ENCODE results near the gene TET2.
A peak's percentile ranks its signal among the peaks of the same experiment; 100 is the strongest.

TET2 gene

DNA sequence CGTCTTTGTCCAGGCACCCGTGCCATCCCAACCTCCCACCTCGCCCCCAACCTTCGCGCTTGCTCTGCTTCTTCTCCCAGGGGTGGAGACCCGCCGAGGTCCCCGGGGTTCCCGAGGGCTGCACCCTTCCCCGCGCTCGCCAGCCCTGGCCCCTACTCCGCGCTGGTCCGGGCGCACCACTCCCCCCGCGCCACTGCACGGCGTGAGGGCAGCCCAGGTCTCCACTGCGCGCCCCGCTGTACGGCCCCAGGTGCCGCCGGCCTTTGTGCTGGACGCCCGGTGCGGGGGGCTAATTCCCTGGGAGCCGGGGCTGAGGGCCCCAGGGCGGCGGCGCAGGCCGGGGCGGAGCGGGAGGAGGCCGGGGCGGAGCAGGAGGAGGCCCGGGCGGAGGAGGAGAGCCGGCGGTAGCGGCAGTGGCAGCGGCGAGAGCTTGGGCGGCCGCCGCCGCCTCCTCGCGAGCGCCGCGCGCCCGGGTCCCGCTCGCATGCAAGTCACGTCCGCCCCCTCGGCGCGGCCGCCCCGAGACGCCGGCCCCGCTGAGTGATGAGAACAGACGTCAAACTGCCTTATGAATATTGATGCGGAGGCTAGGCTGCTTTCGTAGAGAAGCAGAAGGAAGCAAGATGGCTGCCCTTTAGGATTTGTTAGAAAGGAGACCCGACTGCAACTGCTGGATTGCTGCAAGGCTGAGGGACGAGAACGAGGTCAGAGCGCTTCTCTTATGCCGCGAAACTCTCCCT, at the start of gene TET2:
TSS of gene TET2 (plus strand) at position 601 of the 740 bp plus-strand sequence. CDS start 87,067 bp downstream, outside the sequence.
- Histone ChIP-seq H3K4me1 (peaks cover 24% of the 10 kb centered on the region), H3K27me3 (ENCODE audit: low read depth) (no peaks in the 10 kb centered on the region), H3K36me3 (replicated peaks) (no peaks in the 10 kb centered on the region), H3K4me3 (peak within 1 kb of the TSS; percentile 59), H3K9me3 (no peaks in the 10 kb centered on the region)
- DNase-seq (ENCODE audit: low spot score in 2 of 2), result peak; percentile 57 to 74
- in situ Hi-C loops (cut with MboI; ENCODE audit: low sequenced_read_pairs), result no loop called here

DNA sequence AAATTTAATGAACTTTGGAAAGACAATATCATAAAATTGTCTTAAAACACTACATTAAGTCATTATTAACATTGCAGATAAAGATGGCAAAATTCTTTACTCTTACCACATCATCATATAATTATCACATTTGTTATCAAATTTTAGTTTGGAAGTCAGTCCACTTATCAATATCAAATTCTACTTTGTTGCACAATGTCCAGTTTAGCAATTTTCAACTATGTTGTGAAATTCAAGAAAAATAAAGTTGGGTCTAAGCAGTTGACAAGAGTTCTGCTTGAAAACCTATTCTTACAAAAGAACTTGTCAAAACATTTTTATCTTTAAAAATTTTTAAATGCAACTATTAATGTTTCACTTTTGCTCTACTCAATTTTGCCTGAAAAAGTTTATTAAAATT, 44.7 kb upstream of the TET2 start:
- Histone ChIP-seq H3K4me1 (no peaks in the 10 kb centered on the region; the same call in 1 of the 2 replicates), H3K9me3 (no peaks in the 10 kb centered on the region), H3K4me3 (no peak overlapping the region), H3K36me3 (replicated peaks) (no peaks in the 10 kb centered on the region), H3K27me3 (ENCODE audit: low read depth) (no peaks in the 10 kb centered on the region)
- no peak for DNase-seq (ENCODE audit: low spot score in 2 of 2)
- in situ Hi-C loops (cut with MboI; ENCODE audit: low sequenced_read_pairs), result no loop called here

DNA sequence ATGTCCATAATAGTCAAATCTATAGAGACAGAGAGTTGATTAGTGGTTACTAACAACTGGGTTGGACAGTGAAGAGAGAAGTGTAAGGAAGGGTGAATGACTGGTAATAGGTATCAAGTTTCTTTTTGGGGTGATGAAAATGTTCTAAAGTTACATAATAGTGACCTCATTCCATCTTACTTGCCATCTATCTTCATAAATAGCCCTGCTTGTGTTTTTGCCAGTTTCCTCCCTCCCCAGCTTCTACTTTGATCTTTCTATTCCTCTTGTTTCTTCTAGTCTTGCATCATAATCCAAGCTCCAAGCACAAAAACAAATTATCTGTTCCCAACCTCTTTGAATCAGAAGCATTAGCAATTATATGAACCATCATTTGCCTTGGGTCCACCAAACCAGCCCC, 40.2 kb upstream of the TET2 start:
- no peak for DNase-seq (ENCODE audit: low spot score in 2 of 2)
- Histone ChIP-seq H3K4me3 (no peak overlapping the region), H3K36me3 (replicated peaks) (no peaks in the 10 kb centered on the region), H3K9me3 (no peaks in the 10 kb centered on the region), H3K4me1 (no peaks in the 10 kb centered on the region; the same call in 1 of the 2 replicates), H3K27me3 (ENCODE audit: low read depth) (no peaks in the 10 kb centered on the region)
- in situ Hi-C loops (cut with MboI; ENCODE audit: low sequenced_read_pairs), result no loop called here

DNA sequence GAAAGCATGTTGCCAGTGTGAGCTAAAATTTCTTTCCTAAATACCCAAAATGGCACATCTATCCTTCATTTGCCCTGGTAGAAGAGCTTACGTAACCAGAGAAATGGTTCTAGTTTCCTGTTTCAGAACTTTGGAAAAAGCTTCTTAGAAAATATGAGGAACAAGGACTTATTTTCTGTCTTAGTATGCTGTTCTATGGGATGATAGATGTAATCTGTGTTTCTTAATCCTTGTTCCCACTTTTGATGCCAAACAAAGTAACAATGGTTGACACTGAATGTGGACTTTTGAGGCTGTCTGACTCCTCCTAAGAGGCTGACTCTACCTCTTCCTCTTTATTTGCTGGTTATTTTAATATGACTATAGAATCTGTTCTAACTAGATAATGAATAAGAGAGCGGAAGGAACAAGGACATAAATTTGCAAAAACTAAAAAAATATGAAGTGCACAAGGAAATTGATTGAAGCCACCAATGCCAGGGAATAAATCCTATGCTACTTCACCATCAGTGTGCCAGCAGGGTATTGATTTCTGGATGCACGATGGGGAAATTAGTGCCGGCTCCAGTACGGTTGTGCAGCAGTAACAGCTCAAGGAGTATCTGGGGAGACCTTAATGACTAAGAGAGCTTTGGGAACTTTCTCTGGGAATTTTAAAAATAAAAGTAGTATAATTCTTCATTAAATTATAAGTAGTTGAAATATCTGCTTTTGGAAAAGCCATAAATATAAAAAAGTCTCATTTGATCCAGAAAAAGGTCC, 39.4 kb upstream of the TET2 start:
- in situ Hi-C loops (cut with MboI; ENCODE audit: low sequenced_read_pairs), result no loop called here
- H3K4me1 ChIP-seq, result peaks cover 6% of the 10 kb centered on the region
- DNase-seq (ENCODE audit: low spot score in 2 of 2), result no peak
- H3K9me3 ChIP-seq, result no peaks in the 10 kb centered on the region
- no peak overlapping the region for H3K4me3 ChIP-seq
- H3K36me3 ChIP-seq (replicated peaks), result no peaks in the 10 kb centered on the region
- no peaks in the 10 kb centered on the region for H3K27me3 ChIP-seq (ENCODE audit: low read depth)

DNA sequence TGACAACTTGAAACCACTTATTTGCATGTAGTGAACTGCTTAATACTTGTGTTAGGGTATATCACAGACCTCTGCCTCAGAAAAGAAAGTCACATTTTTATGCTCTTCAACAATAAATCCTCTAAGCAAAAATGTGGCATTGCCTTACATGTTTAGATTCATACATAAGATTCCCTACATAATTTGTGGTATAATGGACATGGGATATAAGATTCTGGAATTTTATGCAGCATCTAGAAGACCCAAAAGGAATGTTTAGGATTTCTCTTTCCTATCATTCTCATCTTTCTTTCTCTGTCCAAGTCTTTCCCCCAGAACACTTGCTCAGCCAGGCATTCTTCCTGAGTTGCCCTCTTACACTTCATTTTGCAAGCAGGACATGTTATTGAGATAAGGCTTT, 37.7 kb upstream of the TET2 start:
- no peak for DNase-seq (ENCODE audit: low spot score in 2 of 2)
- Histone ChIP-seq H3K4me3 (no peak overlapping the region), H3K4me1 (peaks cover 12% of the 10 kb centered on the region), H3K36me3 (replicated peaks) (no peaks in the 10 kb centered on the region), H3K27me3 (ENCODE audit: low read depth) (no peaks in the 10 kb centered on the region), H3K9me3 (no peaks in the 10 kb centered on the region)
- in situ Hi-C loops (cut with MboI; ENCODE audit: low sequenced_read_pairs), result no loop called here

DNA sequence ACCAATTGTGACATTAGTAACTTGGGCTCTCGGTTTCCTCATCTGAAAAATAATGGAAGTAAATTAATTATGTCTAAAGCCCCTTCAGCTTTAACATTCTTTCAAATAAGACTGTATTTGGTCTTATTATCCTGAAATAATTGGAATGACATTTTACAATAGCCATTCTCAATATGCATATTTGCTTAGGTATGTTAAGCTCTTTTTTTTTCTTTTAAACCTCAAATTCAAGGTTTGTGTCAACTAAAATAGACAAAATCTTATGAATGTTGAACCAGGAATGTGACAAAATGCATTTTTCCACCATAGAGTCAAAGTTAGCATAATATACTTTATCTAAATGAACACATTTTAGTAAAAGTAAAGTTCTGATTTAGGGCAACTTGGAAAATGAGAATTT, 34.4 kb upstream of the TET2 start:
- Histone ChIP-seq H3K9me3 (no peaks in the 10 kb centered on the region), H3K4me3 (no peak overlapping the region), H3K4me1 (peaks cover 12% of the 10 kb centered on the region), H3K27me3 (ENCODE audit: low read depth) (no peaks in the 10 kb centered on the region), H3K36me3 (replicated peaks) (no peaks in the 10 kb centered on the region)
- in situ Hi-C loops (cut with MboI; ENCODE audit: low sequenced_read_pairs), result no loop called here
- DNase-seq (ENCODE audit: low spot score in 2 of 2), result peak in 1 of 2 experiments; percentile 67

DNA sequence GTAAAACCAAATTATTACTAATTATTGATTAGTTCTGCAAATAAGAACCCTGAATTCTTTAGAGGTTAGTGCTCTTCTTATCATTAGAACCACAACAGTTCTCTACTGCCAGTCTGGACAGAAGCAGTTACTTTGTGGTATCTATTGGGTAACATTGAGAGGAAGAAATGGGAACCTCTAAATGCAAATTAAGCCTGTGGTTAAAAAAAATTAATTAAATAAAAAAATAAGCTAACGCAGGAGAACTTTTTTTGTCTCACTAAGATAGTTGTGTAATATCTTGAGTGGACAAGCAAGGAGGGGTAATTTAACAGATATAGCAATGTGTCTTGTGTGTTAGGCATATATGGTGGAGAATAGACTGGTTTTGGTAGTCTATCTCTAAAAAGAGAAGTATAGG, 32.9 kb upstream of the TET2 start:
- Histone ChIP-seq H3K36me3 (replicated peaks) (no peaks in the 10 kb centered on the region), H3K4me1 (peaks cover 12% of the 10 kb centered on the region), H3K4me3 (no peak overlapping the region), H3K27me3 (ENCODE audit: low read depth) (no peaks in the 10 kb centered on the region), H3K9me3 (no peaks in the 10 kb centered on the region)
- DNase-seq (ENCODE audit: low spot score in 2 of 2), result no peak
- in situ Hi-C loops (cut with MboI; ENCODE audit: low sequenced_read_pairs), result no loop called here

DNA sequence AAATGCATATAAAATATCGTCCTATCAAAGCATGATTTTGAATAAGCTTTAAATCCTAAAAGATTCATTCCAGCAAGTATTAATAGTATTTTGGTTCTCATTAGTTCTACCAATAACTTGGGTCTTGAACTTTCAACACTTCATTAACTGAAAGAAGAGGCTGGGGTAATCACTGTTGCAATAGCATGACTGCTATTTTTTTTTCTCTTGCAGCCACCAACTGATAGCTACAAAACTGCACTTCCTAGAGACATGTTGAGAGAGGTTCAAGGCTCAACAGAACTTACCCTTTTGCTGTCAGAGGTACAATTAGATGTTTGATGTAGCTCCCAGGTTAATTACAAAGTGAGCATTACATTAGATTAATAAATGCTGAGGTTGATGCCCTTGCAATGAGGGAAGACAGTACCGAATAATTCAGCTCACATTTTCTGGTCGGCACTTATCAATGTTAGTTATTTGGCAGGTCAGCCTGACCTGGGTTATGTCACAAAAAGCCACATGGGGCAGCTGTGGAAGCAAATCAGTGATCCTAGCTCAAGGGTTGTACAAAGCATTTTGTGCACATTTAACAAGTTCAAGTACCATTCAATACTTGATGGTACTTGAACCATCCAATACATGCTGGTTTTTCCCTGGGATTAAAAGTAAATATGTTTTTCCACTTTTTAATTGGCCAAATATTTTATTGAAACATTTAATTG, 29.9 kb upstream of the TET2 start:
- no peak for DNase-seq (ENCODE audit: low spot score in 2 of 2)
- Histone ChIP-seq H3K27me3 (ENCODE audit: low read depth) (no peaks in the 10 kb centered on the region), H3K36me3 (replicated peaks) (no peaks in the 10 kb centered on the region), H3K4me3 (no peak overlapping the region), H3K4me1 (peaks cover 11% of the 10 kb centered on the region), H3K9me3 (no peaks in the 10 kb centered on the region)
- in situ Hi-C loops (cut with MboI; ENCODE audit: low sequenced_read_pairs), result no loop called here

DNA sequence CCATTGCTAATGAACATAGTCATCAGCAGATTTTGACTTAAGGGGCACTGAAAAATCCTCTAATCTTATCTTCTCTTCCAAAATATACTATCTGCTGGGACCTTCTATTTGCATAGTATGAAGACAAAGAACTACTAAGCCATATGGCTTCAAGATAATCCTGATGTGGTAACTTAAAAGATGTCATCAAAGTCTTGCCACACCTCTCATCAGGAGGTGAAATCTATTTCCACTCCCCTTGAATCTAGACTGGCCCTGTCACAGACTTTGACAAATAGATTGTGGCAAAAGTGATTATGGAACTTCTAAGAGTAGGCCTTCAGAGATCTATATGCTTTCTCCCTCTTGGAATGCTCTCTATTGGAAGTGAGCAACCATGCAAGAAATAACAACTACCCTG, 27.3 kb upstream of the TET2 start:
- H3K36me3 ChIP-seq (replicated peaks), result no peaks in the 10 kb centered on the region
- no peak overlapping the region for H3K4me3 ChIP-seq
- no peaks in the 10 kb centered on the region for H3K4me1 ChIP-seq
- in situ Hi-C loops (cut with MboI; ENCODE audit: low sequenced_read_pairs), result no loop called here
- no peaks in the 10 kb centered on the region for H3K27me3 ChIP-seq (ENCODE audit: low read depth)
- DNase-seq (ENCODE audit: low spot score in 2 of 2), result no peak
- H3K9me3 ChIP-seq, result no peaks in the 10 kb centered on the region

DNA sequence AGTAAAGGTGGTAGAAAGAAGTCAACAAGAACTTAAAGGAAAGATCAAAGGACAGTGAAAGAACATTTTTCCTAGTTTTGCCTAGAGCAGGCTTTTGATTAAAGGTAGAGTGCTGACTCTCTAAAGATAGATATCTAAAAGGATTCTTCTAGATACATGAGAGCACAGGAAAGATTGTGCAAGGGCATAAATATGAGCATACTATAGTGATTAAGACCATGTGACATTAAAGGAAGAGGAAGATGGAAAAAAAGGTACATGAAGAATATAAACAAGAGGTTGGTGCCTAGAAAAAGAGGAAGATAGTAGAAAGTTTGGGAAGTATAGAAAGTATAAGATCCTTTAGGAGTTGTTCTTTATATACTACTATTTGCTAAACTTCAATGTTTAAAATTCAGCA, 26.1 kb upstream of the TET2 start:
- no peak for DNase-seq (ENCODE audit: low spot score in 2 of 2)
- H3K4me3 ChIP-seq, result no peak overlapping the region
- no peaks in the 10 kb centered on the region for H3K4me1 ChIP-seq
- H3K9me3 ChIP-seq, result no peaks in the 10 kb centered on the region
- H3K36me3 ChIP-seq (replicated peaks), result no peaks in the 10 kb centered on the region
- no peaks in the 10 kb centered on the region for H3K27me3 ChIP-seq (ENCODE audit: low read depth)
- in situ Hi-C loops (cut with MboI; ENCODE audit: low sequenced_read_pairs), result no loop called here

DNA sequence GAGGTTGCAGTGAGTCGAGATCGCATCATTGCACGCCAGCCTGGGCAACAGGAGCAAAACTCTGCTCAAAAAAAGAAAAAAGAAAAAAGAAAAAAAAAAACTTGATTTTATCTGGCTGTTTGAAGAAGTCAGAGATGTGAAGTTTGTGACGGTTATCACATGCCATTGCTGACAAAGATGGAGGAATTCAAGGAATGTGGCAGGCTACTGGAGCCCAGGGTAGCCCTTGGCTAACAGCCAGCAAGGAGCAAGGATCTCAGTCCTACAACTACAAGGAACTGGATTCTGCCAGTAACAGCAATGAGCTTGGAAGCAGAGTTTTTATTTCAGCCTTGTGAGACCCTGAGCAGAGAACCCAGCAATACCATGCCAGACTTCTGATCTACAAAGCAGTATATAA, 24.3 kb upstream of the TET2 start:
- Histone ChIP-seq H3K4me1 (no peaks in the 10 kb centered on the region), H3K36me3 (replicated peaks) (no peaks in the 10 kb centered on the region), H3K4me3 (no peak overlapping the region), H3K9me3 (no peaks in the 10 kb centered on the region), H3K27me3 (ENCODE audit: low read depth) (no peaks in the 10 kb centered on the region)
- in situ Hi-C loops (cut with MboI; ENCODE audit: low sequenced_read_pairs), result no loop called here
- DNase-seq (ENCODE audit: low spot score in 2 of 2), result peak in 1 of 2 experiments; percentile 64

DNA sequence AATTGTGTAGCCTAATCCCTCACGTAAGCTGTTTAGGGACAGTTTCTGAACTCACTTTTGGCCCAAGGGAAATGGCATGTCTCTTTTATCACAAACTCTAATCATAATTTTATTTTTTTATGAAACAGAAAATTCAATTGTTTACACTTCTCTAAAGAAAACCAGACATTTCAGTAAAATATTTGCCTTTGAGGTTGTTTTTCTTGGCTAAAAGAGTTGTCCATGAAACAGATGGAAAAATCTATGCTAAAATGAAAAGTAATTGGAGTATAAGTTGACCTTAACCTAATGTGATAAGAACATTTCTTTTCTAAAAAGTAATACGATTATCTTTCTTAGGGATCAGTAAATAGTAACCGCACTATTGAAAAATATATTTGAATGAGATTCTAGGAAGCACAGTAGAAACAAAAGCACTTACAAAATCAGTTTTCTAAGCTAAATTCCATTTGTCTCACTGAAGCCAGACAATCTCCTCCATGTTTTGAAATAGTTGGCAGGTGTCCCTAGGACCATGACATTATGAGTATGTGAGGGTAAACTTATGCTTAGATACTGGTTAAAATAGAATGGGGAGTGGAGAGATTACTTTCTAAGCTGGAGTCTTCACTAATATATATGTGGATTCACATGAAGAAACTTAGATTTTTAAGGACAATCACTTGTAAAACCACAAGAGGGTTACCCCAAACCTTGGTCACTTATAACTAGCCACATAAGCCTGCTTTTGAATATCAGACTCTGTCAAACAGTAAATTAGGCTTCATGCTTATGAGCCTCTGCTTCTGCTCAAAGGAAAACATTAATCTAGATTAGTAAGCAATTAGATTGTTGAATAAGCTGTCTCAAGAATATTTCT, 20.1 kb upstream of the TET2 start:
- Histone ChIP-seq H3K4me1 (no peaks in the 10 kb centered on the region), H3K9me3 (no peaks in the 10 kb centered on the region), H3K4me3 (no peak overlapping the region), H3K27me3 (ENCODE audit: low read depth) (no peaks in the 10 kb centered on the region), H3K36me3 (replicated peaks) (no peaks in the 10 kb centered on the region)
- no peak for DNase-seq (ENCODE audit: low spot score in 2 of 2)
- in situ Hi-C loops (cut with MboI; ENCODE audit: low sequenced_read_pairs), result no loop called here

DNA sequence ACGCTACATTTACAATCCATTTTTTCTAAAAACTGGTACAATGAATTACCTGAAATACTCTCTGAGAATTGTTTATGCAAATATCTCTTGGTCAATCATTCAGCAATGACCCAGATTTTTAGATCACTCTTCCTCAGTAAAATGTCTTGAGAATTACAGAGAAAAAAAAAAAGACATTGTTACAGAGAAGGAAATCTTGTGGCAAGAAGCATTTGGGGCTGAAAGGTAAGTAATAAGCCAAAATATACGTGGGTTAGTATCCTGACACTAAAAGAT, 19.6 kb upstream of the TET2 start:
- Histone ChIP-seq H3K27me3 (ENCODE audit: low read depth) (no peaks in the 10 kb centered on the region), H3K4me3 (no peak overlapping the region), H3K36me3 (replicated peaks) (no peaks in the 10 kb centered on the region), H3K4me1 (no peaks in the 10 kb centered on the region), H3K9me3 (no peaks in the 10 kb centered on the region)
- in situ Hi-C loops (cut with MboI; ENCODE audit: low sequenced_read_pairs), result no loop called here
- no peak for DNase-seq (ENCODE audit: low spot score in 2 of 2)

Measured in HAP-1 (cell line).